ENCODE measurements around the gene XPO6.

Gene XPO6

GRCh38 chr16:28213396-28213795, 1.6 kb upstream of the XPO6 start:
- POLR2A ChIA-PET: no interaction called here
- no peak for DNase-seq (ENCODE audit: extremely low spot score)
- no peak for TF ChIP-seq FOXA1 (IDR thresholded peaks at IDR 0.05)
- TF ChIP-seq FOXK2 (IDR thresholded peaks at IDR 0.05): no peak
- no peak for TF ChIP-seq FOXM1 (IDR thresholded peaks at IDR 0.05; ENCODE audit: borderline replicate concordance)
- no peak for TF ChIP-seq TARDBP (IDR thresholded peaks at IDR 0.05)
- no peak for TF ChIP-seq PKNOX1 (IDR thresholded peaks at IDR 0.05)
- TF ChIP-seq L3MBTL2 (conservative IDR thresholded peaks at IDR 0.05): no peak
- TF ChIP-seq NFRKB (IDR thresholded peaks at IDR 0.05): no peak
- no peak for TF ChIP-seq ARNT (IDR thresholded peaks at IDR 0.05)
- no peak for TF ChIP-seq HDGF (IDR thresholded peaks at IDR 0.05; ENCODE audit: borderline replicate concordance)
- TF ChIP-seq LEF1 (IDR thresholded peaks at IDR 0.05; ENCODE audit: borderline replicate concordance): no peak
- no peak for TF ChIP-seq SP1 (IDR thresholded peaks at IDR 0.05)
- TF ChIP-seq ZNF384 (IDR thresholded peaks at IDR 0.05): no peak
- no peak for TF ChIP-seq SUZ12 (IDR thresholded peaks at IDR 0.05)
- no peak for TF ChIP-seq BHLHE40 (IDR thresholded peaks at IDR 0.05; ENCODE audit: borderline replicate concordance)
- no peak for TF ChIP-seq CTBP1 (IDR thresholded peaks at IDR 0.05; ENCODE audit: borderline replicate concordance)
- TF ChIP-seq ELF4 (IDR thresholded peaks at IDR 0.05): no peak
- CTCF ChIA-PET: no interaction called here

GRCh38 chr16:28212532-28212873, 738 bp upstream of the XPO6 start:
- TF ChIP-seq ZNF384 (IDR thresholded peaks at IDR 0.05): no peak
- TF ChIP-seq SP1 (IDR thresholded peaks at IDR 0.05): no peak
- TF ChIP-seq CTBP1 (IDR thresholded peaks at IDR 0.05; ENCODE audit: borderline replicate concordance): no peak
- no peak for TF ChIP-seq PKNOX1 (IDR thresholded peaks at IDR 0.05)
- no peak for TF ChIP-seq FOXA1 (IDR thresholded peaks at IDR 0.05)
- TF ChIP-seq HDGF (IDR thresholded peaks at IDR 0.05; ENCODE audit: borderline replicate concordance): no peak
- no peak for TF ChIP-seq TARDBP (IDR thresholded peaks at IDR 0.05)
- TF ChIP-seq ARNT (IDR thresholded peaks at IDR 0.05): no peak
- TF ChIP-seq L3MBTL2 (conservative IDR thresholded peaks at IDR 0.05): no peak
- no peak for TF ChIP-seq LEF1 (IDR thresholded peaks at IDR 0.05; ENCODE audit: borderline replicate concordance)
- CTCF ChIA-PET: no interaction called here

GRCh38 chr16:28210979-28211588, 681 bp downstream of the XPO6 start:
- CTCF ChIA-PET: interaction anchor here (0.8 kb wide), 1 partner anchor 110 kb away, joined by 3 read pairs; no protein-coding TSS in a partner anchor
- no peak for TF ChIP-seq FOXA1 (IDR thresholded peaks at IDR 0.05)
- no peak for TF ChIP-seq FOXM1 (IDR thresholded peaks at IDR 0.05; ENCODE audit: borderline replicate concordance)
- no peak for TF ChIP-seq LEF1 (IDR thresholded peaks at IDR 0.05; ENCODE audit: borderline replicate concordance)
- no peak for TF ChIP-seq ZNF384 (IDR thresholded peaks at IDR 0.05)
- TF ChIP-seq TARDBP (IDR thresholded peaks at IDR 0.05): no peak
- TF ChIP-seq FOXK2 (IDR thresholded peaks at IDR 0.05): no peak
- TF ChIP-seq HDGF (IDR thresholded peaks at IDR 0.05; ENCODE audit: borderline replicate concordance): no peak
- no peak for TF ChIP-seq BHLHE40 (IDR thresholded peaks at IDR 0.05; ENCODE audit: borderline replicate concordance)
- TF ChIP-seq SUZ12 (IDR thresholded peaks at IDR 0.05): no peak
- peak; percentile 69 for TF ChIP-seq L3MBTL2 (conservative IDR thresholded peaks at IDR 0.05)
- peak; percentile 64; the same call in 1 of the 2 replicates for TF ChIP-seq ARNT (IDR thresholded peaks at IDR 0.05)
- TF ChIP-seq NFRKB (IDR thresholded peaks at IDR 0.05): no peak
- TF ChIP-seq PKNOX1 (IDR thresholded peaks at IDR 0.05): peak; percentile 85
- POLR2A ChIA-PET: interaction anchor here (1.1 to 1.6 kb wide), 2 partner anchors 9 to 28 kb away, joined by 3 to 5 read pairs; no protein-coding TSS in a partner anchor
- peak; percentile 65 for DNase-seq (ENCODE audit: extremely low spot score)

More at GRCh38 chr16:28212532-28212873, 738 bp upstream of the XPO6 start:
- POLR2A ChIA-PET: interaction anchor here (0.9 to 1.2 kb wide), 4 partner anchors 14 to 72 kb away, joined by 3 to 5 read pairs (median 4); no protein-coding TSS in a partner anchor
- no peak for DNase-seq (ENCODE audit: extremely low spot score)

GRCh38 chr16:28210264-28210663, 1.5 kb downstream of the XPO6 start:
- ChIA-PET CTCF (interaction anchor here (0.8 kb wide), 1 partner anchor 111 kb away, joined by 3 read pairs; no protein-coding TSS in a partner anchor), POLR2A (interaction anchor here (0.6 to 1.6 kb wide), 2 partner anchors 8 to 13 kb away, joined by 3 to 5 read pairs; no protein-coding TSS in a partner anchor)
- DNase-seq (ENCODE audit: extremely low spot score): no peak
- no peak for TF ChIP-seq NFRKB (IDR thresholded peaks at IDR 0.05)
- no peak for TF ChIP-seq SUZ12 (IDR thresholded peaks at IDR 0.05)
- no peak for TF ChIP-seq PKNOX1 (IDR thresholded peaks at IDR 0.05)
- TF ChIP-seq ELF4 (IDR thresholded peaks at IDR 0.05): no peak
- no peak for TF ChIP-seq FOXM1 (IDR thresholded peaks at IDR 0.05; ENCODE audit: borderline replicate concordance)
- TF ChIP-seq ZNF384 (IDR thresholded peaks at IDR 0.05): no peak
- TF ChIP-seq TARDBP (IDR thresholded peaks at IDR 0.05): no peak
- no peak for TF ChIP-seq HDGF (IDR thresholded peaks at IDR 0.05; ENCODE audit: borderline replicate concordance)
- TF ChIP-seq SP1 (IDR thresholded peaks at IDR 0.05): no peak
- no peak for TF ChIP-seq FOXA1 (IDR thresholded peaks at IDR 0.05)
- no peak for TF ChIP-seq LEF1 (IDR thresholded peaks at IDR 0.05; ENCODE audit: borderline replicate concordance)
- TF ChIP-seq FOXK2 (IDR thresholded peaks at IDR 0.05): no peak
- no peak for TF ChIP-seq ARNT (IDR thresholded peaks at IDR 0.05)

- no peak for DNase-seq (ENCODE audit: extremely low spot score)
- ChIA-PET POLR2A (no interaction called here), CTCF (no interaction called here)
- TF ChIP-seq FOXM1 (IDR thresholded peaks at IDR 0.05; ENCODE audit: borderline replicate concordance) (no peak), FOXK2 (IDR thresholded peaks at IDR 0.05) (no peak), LEF1 (IDR thresholded peaks at IDR 0.05; ENCODE audit: borderline replicate concordance) (no peak), ARNT (IDR thresholded peaks at IDR 0.05) (no peak), L3MBTL2 (conservative IDR thresholded peaks at IDR 0.05) (no peak)
Observed at GRCh38 chr16:28208824-28209223, 2.9 kb downstream of the XPO6 start.

Data from HEK293T (cell line).